IPS DF 4.7 (cell line): Measurements from ENCODE around the gene BAHCC1.
"Not testable (repeated sequence)": the region's sequence is repeated elsewhere in the genome, so short reads cannot be mapped to it uniquely, and the experiment has no call there.

Source experiments
- DNase-seq: peaks from one replicate; pipeline ENCODE4 v3.0.0-alpha.2; 2013; ENCODE audit warnings: low spot score; ENCODE audit errors: extremely low read depth

BAHCC1 gene

DNA sequence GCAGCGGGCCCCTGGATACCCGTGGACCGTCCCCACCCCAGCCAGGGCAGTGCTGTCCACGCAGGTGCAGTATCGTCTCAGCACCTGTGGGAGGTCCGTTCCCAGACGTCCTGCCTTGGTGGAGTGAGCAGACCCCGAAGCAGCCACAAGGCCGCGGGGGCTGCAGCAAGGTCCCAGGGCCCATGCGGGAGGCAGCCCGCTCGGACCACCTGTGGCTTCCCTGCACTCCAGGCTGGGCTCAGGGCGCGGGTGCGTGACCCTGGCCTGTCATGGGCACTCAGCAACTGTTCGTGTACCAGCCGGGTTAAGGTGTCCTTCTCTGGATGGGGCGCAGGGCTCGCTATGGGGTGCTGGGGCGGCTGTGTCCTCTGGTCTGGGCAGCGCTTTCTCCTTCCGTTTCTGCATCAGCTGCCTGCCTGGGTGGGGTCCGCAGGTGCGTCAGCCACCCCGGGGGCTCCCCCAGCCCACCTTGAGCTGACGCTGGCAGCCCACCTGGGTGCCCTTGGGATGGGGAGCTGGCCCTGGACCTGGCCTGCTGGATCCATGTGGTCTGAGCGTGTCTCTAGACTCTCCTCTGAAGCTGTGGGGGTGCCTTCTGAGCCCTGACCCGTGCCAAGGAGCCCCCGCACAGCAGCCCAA is 18.4 kb downstream of the BAHCC1 start:
- no peak for DNase-seq

GRCh38 chr17:81414756-81415516 is 19.7 kb downstream of the BAHCC1 start:
- DNase-seq = no peak

- DNase-seq = no peak
Observed at GRCh38 chr17:81415681-81416080, 20.4 kb downstream of the BAHCC1 start.

GRCh38 chr17:81416612-81417011 is 21.4 kb downstream of the BAHCC1 start:
- no peak for DNase-seq

- DNase-seq = no peak
Observed at GRCh38 chr17:81417049-81417878, 22.0 kb downstream of the BAHCC1 start.

- DNase-seq = no peak
Observed at GRCh38 chr17:81417879-81418709, 22.8 kb downstream of the BAHCC1 start.

DNA sequence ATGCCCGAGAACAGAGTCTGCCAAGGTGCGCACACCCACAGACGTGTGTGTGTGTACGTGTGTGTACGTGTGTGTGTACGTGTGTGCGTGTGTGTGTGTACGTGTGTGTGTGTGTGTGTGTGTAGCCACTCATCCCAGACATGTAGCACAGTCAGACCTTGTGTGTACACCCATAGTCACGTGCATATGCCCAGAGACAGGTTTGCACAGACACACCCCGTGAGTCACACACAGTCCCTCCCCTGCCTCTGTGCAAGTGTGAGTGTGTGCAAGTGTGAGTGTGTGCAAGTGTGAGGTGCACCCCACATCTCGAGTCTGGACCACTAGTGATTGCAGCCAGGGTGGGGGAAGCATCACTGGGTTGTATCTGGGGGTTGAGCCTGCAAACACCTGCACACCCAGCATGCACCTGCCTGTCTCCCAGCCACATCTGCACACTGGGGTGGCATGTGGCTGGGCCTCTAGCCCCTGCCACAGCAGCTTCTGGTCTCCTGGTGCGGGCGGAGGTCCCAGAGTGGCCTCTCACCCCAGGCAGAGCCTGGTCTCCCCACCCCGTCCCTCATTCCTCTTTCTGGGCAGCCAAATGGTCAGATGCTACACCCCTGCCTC is 23.6 kb downstream of the BAHCC1 start:
- no peak for DNase-seq

GRCh38 chr17:81419319-81419885 is 24.1 kb downstream of the BAHCC1 start:
- no peak for DNase-seq

DNA sequence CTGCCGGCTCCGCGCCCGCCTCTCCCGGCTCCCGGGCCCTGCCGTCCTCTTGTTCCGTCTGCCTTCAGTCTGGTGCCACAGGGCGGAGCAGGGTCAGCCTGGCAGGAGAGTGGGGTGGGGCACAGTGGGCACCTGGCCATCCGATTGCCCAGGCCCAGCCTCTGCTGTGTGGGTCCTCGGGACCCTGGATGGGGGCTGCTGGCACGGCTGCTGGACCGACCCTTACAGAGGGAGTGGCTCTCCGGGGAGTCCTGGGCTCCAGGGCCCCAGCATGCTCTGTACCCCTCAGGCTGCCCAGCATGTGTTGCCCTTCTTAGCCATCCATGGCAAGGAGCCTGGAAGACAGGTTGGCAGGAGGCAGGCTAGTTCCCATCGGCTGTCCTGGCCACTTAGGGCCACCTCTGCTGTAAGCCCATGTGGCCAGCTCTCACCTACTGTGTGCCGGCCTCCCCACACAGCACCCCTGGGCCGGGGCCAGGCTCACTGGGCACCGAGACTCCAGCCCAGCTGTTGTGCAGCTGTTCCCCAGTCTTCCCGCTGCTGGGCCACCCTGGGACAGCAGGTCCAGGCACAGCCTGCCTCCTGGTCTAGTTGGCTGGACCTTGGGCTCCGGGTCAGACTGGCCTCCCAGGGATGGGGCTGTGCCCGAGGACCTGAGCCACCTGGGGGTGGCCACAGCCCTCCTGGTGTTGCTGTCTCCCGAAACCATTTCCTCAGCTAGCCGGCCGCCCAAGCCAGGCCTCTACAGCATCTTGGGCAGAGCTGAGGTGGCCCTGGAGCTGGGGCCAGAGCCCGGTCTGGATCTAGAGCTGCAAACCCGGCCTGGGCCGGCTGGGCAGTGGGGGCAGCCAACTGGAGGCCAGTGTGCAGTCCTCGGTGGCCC is 24.9 kb downstream of the BAHCC1 start:
- DNase-seq = no peak

- DNase-seq = no peak
Observed at GRCh38 chr17:81420769-81421462, 25.7 kb downstream of the BAHCC1 start.

DNA sequence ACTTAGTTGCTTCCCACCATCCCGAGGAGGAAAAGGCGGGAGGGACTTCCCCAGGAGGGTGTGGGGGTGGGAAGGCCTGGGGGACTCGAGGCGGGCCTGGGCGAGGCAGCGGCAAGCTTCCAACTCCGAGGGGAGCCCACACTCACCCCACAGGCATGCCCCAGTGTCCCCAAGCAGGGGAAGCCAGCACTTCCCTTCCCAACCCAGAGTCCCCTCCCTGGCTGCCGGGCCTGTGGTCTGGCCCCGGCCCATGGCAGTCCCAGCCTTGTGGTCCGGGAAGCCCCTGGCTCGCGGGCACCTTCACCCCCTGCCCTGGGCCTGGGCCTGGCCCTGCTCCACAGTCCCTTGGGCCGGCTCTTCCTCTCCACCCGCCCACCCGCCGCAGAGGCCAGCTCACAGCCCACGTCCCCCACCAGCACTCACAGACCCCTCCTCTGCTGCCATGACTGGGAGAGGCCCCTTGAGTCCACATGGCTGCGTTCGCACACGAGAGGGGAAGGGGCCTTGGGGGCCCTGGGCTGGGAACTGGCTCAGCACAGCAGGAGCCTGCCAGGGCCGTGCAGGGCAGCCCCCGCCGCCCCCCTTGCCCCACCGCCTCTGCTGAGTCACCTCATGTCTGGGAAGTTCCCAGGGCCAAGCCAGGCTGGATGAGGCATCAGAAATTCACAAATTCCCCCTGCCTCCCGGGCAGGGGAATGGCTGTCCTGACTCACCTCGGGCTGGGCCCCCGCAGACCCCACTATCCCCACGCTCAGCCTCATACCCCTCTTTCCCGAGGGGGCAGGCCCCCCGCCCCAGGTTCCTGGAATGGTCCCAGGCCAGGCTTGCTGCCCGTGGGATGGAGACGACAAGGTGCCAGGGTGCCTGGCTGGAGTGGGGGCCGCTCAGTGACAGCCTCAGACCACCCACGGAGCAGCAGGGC is 27.8 kb downstream of the BAHCC1 start:
- DNase-seq = no peak

GRCh38 chr17:81423698-81424071 is 28.4 kb downstream of the BAHCC1 start:
- no peak for DNase-seq

DNA sequence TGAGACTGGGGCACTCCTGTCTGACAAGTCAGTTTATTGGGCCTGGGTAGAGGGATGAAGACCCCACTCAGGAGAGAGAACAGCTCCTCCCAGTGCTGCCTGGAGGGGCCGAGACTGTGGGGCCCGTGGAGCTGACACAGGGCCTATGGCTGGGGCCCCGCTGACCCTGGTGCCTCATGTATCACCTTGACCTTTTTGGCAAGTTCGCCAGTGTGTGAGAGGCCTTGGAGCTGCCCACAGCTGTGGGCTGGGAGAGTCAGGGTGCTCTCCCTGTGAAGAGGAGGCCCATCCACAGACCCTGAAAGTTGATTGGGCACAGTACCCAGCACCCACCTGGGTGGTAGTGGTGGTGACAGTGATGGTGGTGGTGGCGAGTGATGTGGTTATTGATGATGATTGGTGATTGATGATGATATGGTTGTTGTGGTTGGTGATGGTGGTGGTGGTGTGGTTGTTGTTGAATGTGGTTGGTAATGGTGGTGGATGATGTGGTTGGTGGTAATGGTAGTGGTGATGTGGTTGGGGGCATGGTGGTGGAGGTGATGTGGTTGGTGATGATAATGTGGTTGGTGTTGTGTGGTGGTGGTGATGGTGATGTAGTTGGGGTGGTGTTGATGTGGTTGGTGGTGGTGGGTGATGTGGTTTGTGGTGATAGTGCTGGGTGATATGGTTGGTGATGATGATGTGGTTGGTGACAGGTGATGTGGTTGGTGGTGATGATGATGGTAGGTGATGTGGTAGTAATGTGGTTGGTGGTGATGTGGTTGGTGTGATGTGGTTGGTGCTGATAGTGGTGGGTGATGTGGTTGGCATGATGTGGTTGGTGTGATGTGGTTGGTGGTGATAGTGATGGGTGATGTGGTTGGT is 29.1 kb downstream of the BAHCC1 start:
- DNase-seq = no peak

- DNase-seq = not testable (repeated sequence)
Observed at GRCh38 chr17:81425041-81425440, 29.8 kb downstream of the BAHCC1 start.

- not testable (repeated sequence) for DNase-seq
Observed at GRCh38 chr17:81425716-81426392, 30.6 kb downstream of the BAHCC1 start.
